Endothelial cell (in vitro differentiated cells): Measurements from ENCODE around the gene TMEM240. TPM values are rescaled to one million over a fixed set of nuclear protein-coding genes. Genes with fewer than 3 reads are reported as not detected.
"Not testable (repeated sequence)": the region's sequence is repeated elsewhere in the genome, so short reads cannot be mapped to it uniquely, and the experiment has no call there.

Source experiments
- DNase-seq: peaks from one replicate; pipeline ENCODE4 v3.0.0; 2021; ENCODE audit warnings: low spot score
- H3K27ac Mint-ChIP-seq: one replicate; pipeline ENCODE4 v1.8.0; 2021; ENCODE audit warnings: mixed read lengths, inconsistent platforms; ENCODE audit not compliant: unreplicated experiment
- H3K27me3 Mint-ChIP-seq: one replicate; pipeline ENCODE4 v1.8.0; 2021; ENCODE audit warnings: mild to moderate bottlenecking, moderate library complexity, mixed read lengths, inconsistent platforms; ENCODE audit not compliant: unreplicated experiment
- H3K36me3 Mint-ChIP-seq: one replicate; pipeline ENCODE4 v1.8.0; 2021; ENCODE audit warnings: mild to moderate bottlenecking, low read depth, mixed read lengths, inconsistent platforms; ENCODE audit not compliant: unreplicated experiment
- H3K4me1 Mint-ChIP-seq: one replicate; pipeline ENCODE4 v1.8.0; 2021; ENCODE audit warnings: mild to moderate bottlenecking, mixed read lengths, inconsistent platforms; ENCODE audit not compliant: unreplicated experiment
- H3K4me3 Mint-ChIP-seq: one replicate; pipeline ENCODE4 v1.8.0; 2021; ENCODE audit warnings: mild to moderate bottlenecking, mixed read lengths, inconsistent platforms; ENCODE audit not compliant: unreplicated experiment
- H3K9me3 Mint-ChIP-seq: one replicate; pipeline ENCODE4 v1.8.0; 2021; ENCODE audit warnings: mixed read lengths, inconsistent platforms; ENCODE audit not compliant: unreplicated experiment
- total RNA-seq: library from RNA; stranded (reverse); fragmentation: NEBNext Ultra II Directional; extraction: Animal tissue kit (Norgen Biotek cat#: 25700); gene quantifications from one replicate; pipeline ENCODE4 v1.2.1, GENCODE V29; 2021; ENCODE audit not compliant: unreplicated experiment
- TF ChIP-seq, protein P1 (sequence below): fragments of 200-600 bp; sonication (generic); IDR thresholded peaks from one replicate; pipeline ENCODE4 v1.5.0; 2021; ENCODE audit warnings: antibody characterized with exemption; ENCODE audit not compliant: unreplicated experiment

The TMEM240 gene
- total RNA-seq, 1 donor from 2014 or later: 6.6 TPM

- Mint-ChIP-seq H3K36me3 (peaks cover 8% of the 10 kb centered on the region), H3K9me3 (peaks cover 5% of the 10 kb centered on the region), H3K4me1 (no peaks in the 10 kb centered on the region), H3K4me3 (no peak overlapping the region), H3K27me3 (peaks cover 14% of the 10 kb centered on the region), H3K27ac (no peak overlapping the region)
- TF ChIP-seq, protein P1, sequence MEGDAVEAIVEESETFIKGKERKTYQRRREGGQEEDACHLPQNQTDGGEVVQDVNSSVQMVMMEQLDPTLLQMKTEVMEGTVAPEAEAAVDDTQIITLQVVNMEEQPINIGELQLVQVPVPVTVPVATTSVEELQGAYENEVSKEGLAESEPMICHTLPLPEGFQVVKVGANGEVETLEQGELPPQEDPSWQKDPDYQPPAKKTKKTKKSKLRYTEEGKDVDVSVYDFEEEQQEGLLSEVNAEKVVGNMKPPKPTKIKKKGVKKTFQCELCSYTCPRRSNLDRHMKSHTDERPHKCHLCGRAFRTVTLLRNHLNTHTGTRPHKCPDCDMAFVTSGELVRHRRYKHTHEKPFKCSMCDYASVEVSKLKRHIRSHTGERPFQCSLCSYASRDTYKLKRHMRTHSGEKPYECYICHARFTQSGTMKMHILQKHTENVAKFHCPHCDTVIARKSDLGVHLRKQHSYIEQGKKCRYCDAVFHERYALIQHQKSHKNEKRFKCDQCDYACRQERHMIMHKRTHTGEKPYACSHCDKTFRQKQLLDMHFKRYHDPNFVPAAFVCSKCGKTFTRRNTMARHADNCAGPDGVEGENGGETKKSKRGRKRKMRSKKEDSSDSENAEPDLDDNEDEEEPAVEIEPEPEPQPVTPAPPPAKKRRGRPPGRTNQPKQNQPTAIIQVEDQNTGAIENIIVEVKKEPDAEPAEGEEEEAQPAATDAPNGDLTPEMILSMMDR: no peak
- no peak for DNase-seq
Measured at GRCh38 chr1:1536019-1536937, 4.1 kb downstream of the TMEM240 start.

GRCh38 chr1:1535201-1536018 lies 5.0 kb downstream of the TMEM240 start:
- H3K36me3 Mint-ChIP-seq: peaks cover 8% of the 10 kb centered on the region
- H3K9me3 Mint-ChIP-seq: peaks cover 5% of the 10 kb centered on the region
- TF ChIP-seq, protein P1: no peak
- H3K4me3 Mint-ChIP-seq: no peak overlapping the region
- no peak for DNase-seq
- no peak overlapping the region for H3K27ac Mint-ChIP-seq
- H3K4me1 Mint-ChIP-seq: no peaks in the 10 kb centered on the region
- H3K27me3 Mint-ChIP-seq: peaks cover 16% of the 10 kb centered on the region

GRCh38 chr1:1534401-1535154 lies 5.8 kb downstream of the TMEM240 start:
- Mint-ChIP-seq H3K27me3 (peaks cover 16% of the 10 kb centered on the region), H3K4me3 (no peak overlapping the region), H3K27ac (no peak overlapping the region), H3K4me1 (no peaks in the 10 kb centered on the region), H3K36me3 (peaks cover 11% of the 10 kb centered on the region), H3K9me3 (peaks cover 5% of the 10 kb centered on the region)
- TF ChIP-seq, protein P1: no peak
- DNase-seq: no peak

- not testable (repeated sequence) for H3K4me1 Mint-ChIP-seq, DNase-seq, H3K9me3 Mint-ChIP-seq, H3K4me3 Mint-ChIP-seq, H3K27ac Mint-ChIP-seq
- peaks cover 11% of the 10 kb centered on the region for H3K36me3 Mint-ChIP-seq
- peaks cover 15% of the 10 kb centered on the region for H3K27me3 Mint-ChIP-seq
Measured at GRCh38 chr1:1533894-1534291, 6.5 kb downstream of the TMEM240 start.

DNA sequence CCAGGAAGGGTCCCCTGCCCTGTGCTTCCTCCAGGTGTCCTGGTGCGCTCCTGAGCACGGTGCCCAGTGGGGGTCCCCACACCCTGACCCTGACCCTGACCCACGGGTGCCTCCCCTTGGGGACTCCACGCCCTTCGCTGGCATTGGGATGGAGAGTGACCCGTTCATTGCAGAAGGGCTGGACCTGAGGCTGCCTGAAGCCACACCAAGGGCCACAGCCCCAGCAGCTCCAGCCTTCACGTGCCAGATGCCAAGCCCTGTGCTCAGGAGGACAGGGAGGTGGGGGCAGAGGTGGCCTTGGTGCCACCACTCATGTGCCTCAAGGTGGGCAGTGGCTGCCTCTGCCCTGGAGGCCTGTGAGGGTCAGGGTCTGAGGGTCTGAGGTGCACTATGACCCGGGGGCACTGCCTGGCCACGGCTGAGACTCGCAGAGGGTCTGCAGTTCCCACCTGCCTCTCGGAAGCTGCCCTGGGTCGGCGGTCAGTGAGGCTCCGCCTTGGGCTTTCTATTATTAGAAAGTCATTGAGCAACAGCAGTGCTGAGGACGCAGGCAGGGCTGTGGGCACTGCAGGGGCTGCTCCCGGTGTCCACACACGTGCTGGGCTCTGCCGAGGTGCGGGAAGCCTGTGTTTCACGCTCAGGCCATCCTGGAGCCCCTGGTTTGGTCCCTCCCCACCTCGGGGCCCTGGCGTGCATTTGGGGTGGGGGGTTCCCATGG lies 7.1 kb downstream of the TMEM240 start:
- not testable (repeated sequence) for H3K27ac Mint-ChIP-seq, H3K4me3 Mint-ChIP-seq, DNase-seq, H3K4me1 Mint-ChIP-seq, H3K9me3 Mint-ChIP-seq
- Mint-ChIP-seq H3K36me3 (peaks cover 11% of the 10 kb centered on the region), H3K27me3 (peaks cover 12% of the 10 kb centered on the region)
